HG03442 (cell line): ENCODE results near the gene MADD.

ENCODE experiments used
- ATAC-seq: cut with Tn5 transposase; IDR thresholded peaks from one replicate; pipeline ENCODE4 v1.9.1; 2021; ENCODE audit warnings: mild to moderate bottlenecking, moderate library complexity; ENCODE audit not compliant: unreplicated experiment

Gene MADD

GRCh38 chr11:47378010-47378835 lies 108.3 kb downstream of the MADD start, which contains the start of gene SPI1:
Gene SPI1, minus strand, starts transcription at chr11:47378547. Its CDS starts 194 bp downstream, at chr11:47378353.
- peak; percentile 74 for ATAC-seq

- peak; percentile 6 for ATAC-seq
Measured at GRCh38 chr11:47378836-47379170, 108.9 kb downstream of the MADD start.

- ATAC-seq, result no peak
Measured at GRCh38 chr11:47379317-47379716, 109.4 kb downstream of the MADD start.
